ENCODE measurements around the gene TOR2A. TPM values are rescaled to one million over a fixed set of nuclear protein-coding genes. Genes with fewer than 3 reads are reported as not detected.

Gene TOR2A
- total RNA-seq, 4 donors from 2014 or later: 31.4 to 126 (median 48.1) TPM

GRCh38 chr9:127700594-127701255 lies 34.4 kb downstream of the TOR2A start:
- DNase-seq: no peak
- Histone ChIP-seq H3K27ac (no peak overlapping the region), H3K36me3 (no peaks in the 10 kb centered on the region), H3K9me3 (no peaks in the 10 kb centered on the region), H3K4me1 (peaks cover 0 to 13% (median 7%) of the 10 kb centered on the region in 4 donors), H3K4me3 (no peak overlapping the region), H3K27me3 (no peaks in the 10 kb centered on the region)
- intact Hi-C loops (cut with DNase I; ENCODE audit: low total_unique reads) (no loop called here), in situ Hi-C loops (cut with MboI; ENCODE audit: low pct_ligation_motif_present in 1 of 4, low pct_unique_long_range_greater_than_20kb in 1 of 4, low sequenced_read_pairs in 3 of 4) (no loop called here)
- no peak for TF ChIP-seq POLR2A (IDR thresholded peaks at IDR 0.05)
- TF ChIP-seq EP300 (IDR thresholded peaks at IDR 0.05; ENCODE audit: low read depth): no peak
- no peak for TF ChIP-seq CTCF (IDR thresholded peaks at IDR 0.05)
- no peak for TF ChIP-seq POLR2AphosphoS5 (IDR thresholded peaks at IDR 0.05)
- WGBS, 2 donors (ENCODE audit: low coverage in 1 of 2): 73% methylated on average over 5 of the region's 5 CpGs; no CpG with 5 or more reads in 1 of the 2 donors

GRCh38 chr9:127700140-127700539 lies 35.0 kb downstream of the TOR2A start:
- Histone ChIP-seq H3K27me3 (no peaks in the 10 kb centered on the region), H3K36me3 (no peaks in the 10 kb centered on the region), H3K9me3 (no peaks in the 10 kb centered on the region), H3K4me3 (no peak overlapping the region), H3K27ac (peak overlapping the region in 2 of 4 donors; percentile 79 to 86), H3K4me1 (peaks cover 0 to 13% (median 7%) of the 10 kb centered on the region in 4 donors)
- intact Hi-C loops (cut with DNase I; ENCODE audit: low total_unique reads): no loop called here
- no peak for DNase-seq
- no peak for TF ChIP-seq POLR2A (IDR thresholded peaks at IDR 0.05)
- TF ChIP-seq EP300 (IDR thresholded peaks at IDR 0.05; ENCODE audit: low read depth): no peak
- TF ChIP-seq CTCF (IDR thresholded peaks at IDR 0.05): no peak
- TF ChIP-seq POLR2AphosphoS5 (IDR thresholded peaks at IDR 0.05): no peak
- in situ Hi-C loops (cut with MboI; ENCODE audit: low pct_ligation_motif_present in 1 of 4, low pct_unique_long_range_greater_than_20kb in 1 of 4, low sequenced_read_pairs in 3 of 4): no loop called here
- 80 to 96% methylated on average over 2 of the region's 2 CpGs for WGBS, 2 donors (ENCODE audit: low coverage in 1 of 2)

- no peaks in the 10 kb centered on the region for H3K9me3 ChIP-seq
- no peaks in the 10 kb centered on the region for H3K36me3 ChIP-seq
- no peaks in the 10 kb centered on the region for H3K27me3 ChIP-seq
- DNase-seq: peak; percentile 95
- H3K27ac ChIP-seq: peak overlapping the region; percentile 68 to 86 (median 76)
- WGBS, 2 donors (ENCODE audit: low coverage in 1 of 2): 22 to 100% methylated on average over 2 to 41 of the region's 41 CpGs
- peak overlapping the region in 2 of 4 donors; percentile 20 to 35 for H3K4me3 ChIP-seq
- H3K4me1 ChIP-seq: peaks cover 0 to 13% (median 7%) of the 10 kb centered on the region in 4 donors
- in situ Hi-C loops (cut with MboI; ENCODE audit: low pct_ligation_motif_present in 1 of 4, low pct_unique_long_range_greater_than_20kb in 1 of 4, low sequenced_read_pairs in 3 of 4) (no loop called here), intact Hi-C loops (cut with DNase I; ENCODE audit: low total_unique reads) (no loop called here)
- TF ChIP-seq CTCF (IDR thresholded peaks at IDR 0.05) (peak in 4 of 5 experiments; percentile 8 to 48 (median 28)), POLR2AphosphoS5 (IDR thresholded peaks at IDR 0.05) (peak; percentile 52 to 59 (median 59)), EP300 (IDR thresholded peaks at IDR 0.05; ENCODE audit: low read depth) (no peak), POLR2A (IDR thresholded peaks at IDR 0.05) (peak; percentile 52)
Measured at GRCh38 chr9:127698985-127699670, 36.0 kb downstream of the TOR2A start.

GRCh38 chr9:127698386-127698785 lies 36.7 kb downstream of the TOR2A start:
- Histone ChIP-seq H3K27ac (peak overlapping the region in 2 of 4 donors; percentile 74 to 86), H3K36me3 (no peaks in the 10 kb centered on the region), H3K27me3 (no peaks in the 10 kb centered on the region), H3K4me3 (no peak overlapping the region), H3K4me1 (peaks cover 0 to 13% (median 7%) of the 10 kb centered on the region in 4 donors), H3K9me3 (no peaks in the 10 kb centered on the region)
- intact Hi-C loops (cut with DNase I; ENCODE audit: low total_unique reads): no loop called here
- 80 to 89% methylated on average over 3 to 5 of the region's 5 CpGs for WGBS, 2 donors (ENCODE audit: low coverage in 1 of 2)
- no peak for DNase-seq
- in situ Hi-C loops (cut with MboI; ENCODE audit: low pct_ligation_motif_present in 1 of 4, low pct_unique_long_range_greater_than_20kb in 1 of 4, low sequenced_read_pairs in 3 of 4): no loop called here
- TF ChIP-seq CTCF (IDR thresholded peaks at IDR 0.05) (no peak), POLR2A (IDR thresholded peaks at IDR 0.05) (no peak), POLR2AphosphoS5 (IDR thresholded peaks at IDR 0.05) (no peak), EP300 (IDR thresholded peaks at IDR 0.05; ENCODE audit: low read depth) (no peak)
